H1 (cell line): Measurements from ENCODE around the gene FGFBP1. TPM values are rescaled to one million over a fixed set of nuclear protein-coding genes. Genes with fewer than 3 reads are reported as not detected.

Experiments used
- HDAC6 ChIP-seq: IDR thresholded peaks from one replicate; pipeline ENCODE4 v1.7.1; 2012; ENCODE audit warnings: low read depth, mild to moderate bottlenecking, inconsistent platforms, low read length, moderate library complexity
- MAFK ChIP-seq: IDR thresholded peaks from 2 replicates; pipeline ENCODE4 v1.6.1; 2012; ENCODE audit warnings: low read depth, mild to moderate bottlenecking, improper control_type of control experiment, low read length
- SRF ChIP-seq: IDR thresholded peaks from 2 replicates; pipeline ENCODE4 v1.6.1; 2011; ENCODE audit warnings: mild to moderate bottlenecking, low read depth, low read length, moderate library complexity
- polyA plus RNA-seq, 7 experiments: library from polyadenylated mRNA; depleted of rRNA in 3 of 7; stranded (reverse) in 5 of 7; unstranded in 2 of 7; fragments of >200 nt in 5 of 7; fragments of 200-250 nt in 2 of 7; gene quantifications; 1 replicate in 5 of 7; 2 replicates in 1 of 7; 4 replicates in 1 of 7; pipeline versions ENCODE4 v1.2.1 to v1.2.3, GENCODE V29; 2011 to 2013; ENCODE audit warnings: missing spikeins in 2 of 7, mixed read lengths in 2 of 7
- total RNA-seq: library from RNA; stranded (reverse); fragmentation: NEBNext Ultra II Directional; extraction: Animal tissue kit (Norgen Biotek cat#: 25700); gene quantifications from 2 replicates; pipeline ENCODE4 v1.2.1, GENCODE V29; 2021

FGFBP1 gene
- total and polyA plus RNA-seq, 2 of the 8 experiments (the other 6 are each of a cell fraction or from before 2014, with no cell fraction given), result 0.17 to 0.20 TPM

- no peak for TF ChIP-seq MAFK
- no peak for TF ChIP-seq HDAC6
- TF ChIP-seq SRF, result no peak
Observed at GRCh38 chr4:15890246-15890829, 48.2 kb downstream of the FGFBP1 start (continued).
